ENCODE data around the gene INHBA. TPM values are rescaled to one million over a fixed set of nuclear protein-coding genes. Genes with fewer than 3 reads are reported as not detected.

The INHBA gene
- total and polyA plus RNA-seq, 2 experiments from 2014 or later = 0.94 to 1.3 TPM

- Mint-ChIP-seq H3K36me3 (ENCODE audit: low read depth) (no peaks in the 10 kb centered on the region), H3K27ac (no peak overlapping the region), H3K4me1 (peaks cover under 1% of the 10 kb centered on the region; the same call in 2 of the 3 replicates), H3K4me3 (no peak overlapping the region), H3K27me3 (ENCODE audit: insufficient read depth, low read depth, poor library complexity) (no peaks in the 10 kb centered on the region), H3K9me3 (no peaks in the 10 kb centered on the region)
- no peak for ATAC-seq
- no peaks in the 10 kb centered on the region for H3K4me1 ChIP-seq (ENCODE audit: insufficient read depth)
- DNase-seq (ENCODE audit: low spot score) = no peak
- TF ChIP-seq EZH2phosphoT487 (IDR thresholded peaks at IDR 0.05; ENCODE audit: unreplicated experiment) (no peak), CREB1 (CRISPR knock-in tag; IDR thresholded peaks at IDR 0.05; ENCODE audit: low read depth) (no peak), STAT1 (IDR thresholded peaks at IDR 0.05; ENCODE audit: unreplicated experiment) (no peak), JUNB (IDR thresholded peaks at IDR 0.05; ENCODE audit: unreplicated experiment) (no peak), EZH2 (IDR thresholded peaks at IDR 0.05; ENCODE audit: low read depth, unreplicated experiment) (no peak), CTCF (conservative IDR thresholded peaks at IDR 0.05; ENCODE audit: low read depth in 2 of 2) (no peak), REST (IDR thresholded peaks at IDR 0.05; ENCODE audit: unreplicated experiment) (no peak), ZNF114 (CRISPR knock-in tag; IDR thresholded peaks at IDR 0.05) (no peak), POLR2AphosphoS5 (IDR thresholded peaks at IDR 0.05; ENCODE audit: low read depth) (no peak), NANOG (IDR thresholded peaks at IDR 0.05; ENCODE audit: borderline replicate concordance) (no peak), ZNF331 (CRISPR knock-in tag; IDR thresholded peaks at IDR 0.05; ENCODE audit: low read depth) (no peak)
- TF ChIP-seq, protein P1, sequence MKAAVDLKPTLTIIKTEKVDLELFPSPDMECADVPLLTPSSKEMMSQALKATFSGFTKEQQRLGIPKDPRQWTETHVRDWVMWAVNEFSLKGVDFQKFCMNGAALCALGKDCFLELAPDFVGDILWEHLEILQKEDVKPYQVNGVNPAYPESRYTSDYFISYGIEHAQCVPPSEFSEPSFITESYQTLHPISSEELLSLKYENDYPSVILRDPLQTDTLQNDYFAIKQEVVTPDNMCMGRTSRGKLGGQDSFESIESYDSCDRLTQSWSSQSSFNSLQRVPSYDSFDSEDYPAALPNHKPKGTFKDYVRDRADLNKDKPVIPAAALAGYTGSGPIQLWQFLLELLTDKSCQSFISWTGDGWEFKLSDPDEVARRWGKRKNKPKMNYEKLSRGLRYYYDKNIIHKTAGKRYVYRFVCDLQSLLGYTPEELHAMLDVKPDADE (IDR thresholded peaks at IDR 0.05) = no peak
- TF ChIP-seq, protein P2, sequence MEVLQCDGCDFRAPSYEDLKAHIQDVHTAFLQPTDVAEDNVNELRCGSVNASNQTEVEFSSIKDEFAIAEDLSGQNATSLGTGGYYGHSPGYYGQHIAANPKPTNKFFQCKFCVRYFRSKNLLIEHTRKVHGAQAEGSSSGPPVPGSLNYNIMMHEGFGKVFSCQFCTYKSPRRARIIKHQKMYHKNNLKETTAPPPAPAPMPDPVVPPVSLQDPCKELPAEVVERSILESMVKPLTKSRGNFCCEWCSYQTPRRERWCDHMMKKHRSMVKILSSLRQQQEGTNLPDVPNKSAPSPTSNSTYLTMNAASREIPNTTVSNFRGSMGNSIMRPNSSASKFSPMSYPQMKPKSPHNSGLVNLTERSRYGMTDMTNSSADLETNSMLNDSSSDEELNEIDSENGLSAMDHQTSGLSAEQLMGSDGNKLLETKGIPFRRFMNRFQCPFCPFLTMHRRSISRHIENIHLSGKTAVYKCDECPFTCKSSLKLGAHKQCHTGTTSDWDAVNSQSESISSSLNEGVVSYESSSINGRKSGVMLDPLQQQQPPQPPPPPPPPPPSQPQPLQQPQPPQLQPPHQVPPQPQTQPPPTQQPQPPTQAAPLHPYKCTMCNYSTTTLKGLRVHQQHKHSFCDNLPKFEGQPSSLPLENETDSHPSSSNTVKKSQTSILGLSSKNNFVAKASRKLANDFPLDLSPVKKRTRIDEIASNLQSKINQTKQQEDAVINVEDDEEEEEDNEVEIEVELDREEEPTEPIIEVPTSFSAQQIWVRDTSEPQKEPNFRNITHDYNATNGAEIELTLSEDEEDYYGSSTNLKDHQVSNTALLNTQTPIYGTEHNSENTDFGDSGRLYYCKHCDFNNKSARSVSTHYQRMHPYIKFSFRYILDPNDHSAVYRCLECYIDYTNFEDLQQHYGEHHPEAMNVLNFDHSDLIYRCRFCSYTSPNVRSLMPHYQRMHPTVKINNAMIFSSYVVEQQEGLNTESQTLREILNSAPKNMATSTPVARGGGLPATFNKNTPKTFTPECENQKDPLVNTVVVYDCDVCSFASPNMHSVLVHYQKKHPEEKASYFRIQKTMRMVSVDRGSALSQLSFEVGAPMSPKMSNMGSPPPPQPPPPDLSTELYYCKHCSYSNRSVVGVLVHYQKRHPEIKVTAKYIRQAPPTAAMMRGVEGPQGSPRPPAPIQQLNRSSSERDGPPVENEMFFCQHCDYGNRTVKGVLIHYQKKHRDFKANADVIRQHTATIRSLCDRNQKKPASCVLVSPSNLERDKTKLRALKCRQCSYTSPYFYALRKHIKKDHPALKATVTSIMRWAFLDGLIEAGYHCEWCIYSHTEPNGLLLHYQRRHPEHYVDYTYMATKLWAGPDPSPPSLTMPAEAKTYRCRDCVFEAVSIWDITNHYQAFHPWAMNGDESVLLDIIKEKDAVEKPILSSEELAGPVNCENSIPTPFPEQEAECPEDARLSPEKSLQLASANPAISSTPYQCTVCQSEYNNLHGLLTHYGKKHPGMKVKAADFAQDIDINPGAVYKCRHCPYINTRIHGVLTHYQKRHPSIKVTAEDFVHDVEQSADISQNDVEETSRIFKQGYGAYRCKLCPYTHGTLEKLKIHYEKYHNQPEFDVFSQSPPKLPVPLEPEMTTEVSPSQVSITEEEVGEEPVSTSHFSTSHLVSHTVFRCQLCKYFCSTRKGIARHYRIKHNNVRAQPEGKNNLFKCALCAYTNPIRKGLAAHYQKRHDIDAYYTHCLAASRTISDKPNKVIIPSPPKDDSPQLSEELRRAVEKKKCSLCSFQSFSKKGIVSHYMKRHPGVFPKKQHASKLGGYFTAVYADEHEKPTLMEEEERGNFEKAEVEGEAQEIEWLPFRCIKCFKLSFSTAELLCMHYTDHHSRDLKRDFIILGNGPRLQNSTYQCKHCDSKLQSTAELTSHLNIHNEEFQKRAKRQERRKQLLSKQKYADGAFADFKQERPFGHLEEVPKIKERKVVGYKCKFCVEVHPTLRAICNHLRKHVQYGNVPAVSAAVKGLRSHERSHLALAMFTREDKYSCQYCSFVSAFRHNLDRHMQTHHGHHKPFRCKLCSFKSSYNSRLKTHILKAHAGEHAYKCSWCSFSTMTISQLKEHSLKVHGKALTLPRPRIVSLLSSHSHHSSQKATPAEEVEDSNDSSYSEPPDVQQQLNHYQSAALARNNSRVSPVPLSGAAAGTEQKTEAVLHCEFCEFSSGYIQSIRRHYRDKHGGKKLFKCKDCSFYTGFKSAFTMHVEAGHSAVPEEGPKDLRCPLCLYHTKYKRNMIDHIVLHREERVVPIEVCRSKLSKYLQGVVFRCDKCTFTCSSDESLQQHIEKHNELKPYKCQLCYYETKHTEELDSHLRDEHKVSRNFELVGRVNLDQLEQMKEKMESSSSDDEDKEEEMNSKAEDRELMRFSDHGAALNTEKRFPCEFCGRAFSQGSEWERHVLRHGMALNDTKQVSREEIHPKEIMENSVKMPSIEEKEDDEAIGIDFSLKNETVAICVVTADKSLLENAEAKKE (CRISPR knock-in tag; IDR thresholded peaks at IDR 0.05) = no peak
- no peak overlapping the region for H3K4me2 ChIP-seq
- H3K4me3 ChIP-seq = no peak overlapping the region
- no peaks in the 10 kb centered on the region; the same call in 1 of the 2 replicates for H3K9me2 ChIP-seq (ENCODE audit: insufficient read depth)
- no peaks in the 10 kb centered on the region for H3F3A ChIP-seq (replicated peaks; ENCODE audit: low read depth)
- no peaks in the 10 kb centered on the region for H3K27me3 ChIP-seq (ENCODE audit: insufficient read depth)
- no peaks in the 10 kb centered on the region for H3K79me2 ChIP-seq (replicated peaks; ENCODE audit: insufficient read depth)
- H4K20me1 ChIP-seq (replicated peaks; ENCODE audit: insufficient read depth) = no peaks in the 10 kb centered on the region
- H3K27ac ChIP-seq (ENCODE audit: low read depth) = no peak overlapping the region
- H3K36me3 ChIP-seq (ENCODE audit: insufficient read depth) = no peaks in the 10 kb centered on the region
- no peak overlapping the region for H2AFZ ChIP-seq
These were observed 13.8 kb upstream of the INHBA start for GRCh38 chr7:41716691-41717090.
